Measurements from ENCODE around the gene CLCN5.

CLCN5 gene

GRCh38 chrX:49922291-49923241 is at the start of gene CLCN5:
CLCN5 (plus strand) TSS chrX:49922596; CDS start chrX:49925299, 2,703 bp downstream.
- H3K4me3 ChIP-seq (ENCODE audit: low read depth, low read length): peak within 1 kb of the TSS; percentile 71
- TF ChIP-seq CTCF (IDR thresholded peaks at IDR 0.05; ENCODE audit: low read depth, low read length): no peak

DNA sequence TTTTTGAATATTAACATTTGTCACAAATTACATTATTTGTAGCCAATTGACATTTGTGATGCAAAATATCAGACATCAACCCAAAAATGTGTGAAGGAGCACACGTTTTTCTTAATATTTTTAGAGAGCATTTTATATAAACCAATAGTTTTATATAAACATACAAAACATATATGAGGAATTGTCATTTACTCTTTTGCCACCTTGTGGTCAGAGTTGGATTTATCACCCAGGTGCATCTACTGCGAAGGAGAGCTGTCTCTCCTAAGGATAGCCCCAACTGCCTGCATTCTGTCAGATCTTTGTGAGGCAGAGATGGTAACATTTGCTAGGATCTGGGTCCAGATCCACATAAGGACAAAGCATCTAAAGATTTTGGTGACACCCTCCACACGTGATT is 45.6 kb upstream of the CLCN5 start:
- TF ChIP-seq CTCF (IDR thresholded peaks at IDR 0.05; ENCODE audit: low read depth, low read length): peak; percentile 26; the same call in 1 of the 2 replicates
- H3K4me3 ChIP-seq (ENCODE audit: low read depth, low read length): no peak overlapping the region

DNA sequence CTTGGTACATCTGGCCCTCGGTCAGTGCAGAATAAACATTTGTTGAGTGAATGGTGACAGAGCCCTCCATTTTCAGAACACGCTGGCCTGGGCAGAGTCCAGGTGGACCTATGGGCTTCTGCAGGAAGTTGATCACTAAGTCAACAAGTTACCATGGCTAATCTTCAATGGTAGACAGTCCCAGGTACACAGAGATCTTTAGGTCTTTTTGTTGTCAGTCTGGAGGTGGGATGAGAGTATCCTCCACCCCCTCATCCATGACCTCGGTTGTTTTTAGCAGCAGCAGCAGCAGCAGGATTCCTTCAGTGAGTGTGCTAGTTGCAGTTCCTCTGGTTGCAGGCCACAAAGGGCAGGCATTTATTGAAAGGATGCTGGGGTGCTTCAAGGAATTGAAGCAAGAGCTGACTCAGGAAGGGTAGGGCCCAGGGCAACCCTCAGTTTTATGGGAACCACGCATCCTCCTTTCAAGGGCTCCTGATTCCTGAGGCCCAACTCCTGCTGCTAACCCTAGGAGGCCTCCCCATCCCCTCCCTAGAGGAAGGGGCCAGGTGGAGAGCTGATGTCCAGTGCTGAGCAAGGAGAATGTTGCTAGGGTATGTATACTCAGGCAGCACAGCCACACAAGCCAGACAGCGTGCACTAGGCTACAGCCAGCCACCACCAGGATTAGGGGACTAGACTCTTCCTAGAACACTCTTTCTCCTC is 44.8 kb upstream of the CLCN5 start:
- no peak for TF ChIP-seq CTCF (IDR thresholded peaks at IDR 0.05; ENCODE audit: low read depth, low read length)
- no peak overlapping the region for H3K4me3 ChIP-seq (ENCODE audit: low read depth, low read length)

DNA sequence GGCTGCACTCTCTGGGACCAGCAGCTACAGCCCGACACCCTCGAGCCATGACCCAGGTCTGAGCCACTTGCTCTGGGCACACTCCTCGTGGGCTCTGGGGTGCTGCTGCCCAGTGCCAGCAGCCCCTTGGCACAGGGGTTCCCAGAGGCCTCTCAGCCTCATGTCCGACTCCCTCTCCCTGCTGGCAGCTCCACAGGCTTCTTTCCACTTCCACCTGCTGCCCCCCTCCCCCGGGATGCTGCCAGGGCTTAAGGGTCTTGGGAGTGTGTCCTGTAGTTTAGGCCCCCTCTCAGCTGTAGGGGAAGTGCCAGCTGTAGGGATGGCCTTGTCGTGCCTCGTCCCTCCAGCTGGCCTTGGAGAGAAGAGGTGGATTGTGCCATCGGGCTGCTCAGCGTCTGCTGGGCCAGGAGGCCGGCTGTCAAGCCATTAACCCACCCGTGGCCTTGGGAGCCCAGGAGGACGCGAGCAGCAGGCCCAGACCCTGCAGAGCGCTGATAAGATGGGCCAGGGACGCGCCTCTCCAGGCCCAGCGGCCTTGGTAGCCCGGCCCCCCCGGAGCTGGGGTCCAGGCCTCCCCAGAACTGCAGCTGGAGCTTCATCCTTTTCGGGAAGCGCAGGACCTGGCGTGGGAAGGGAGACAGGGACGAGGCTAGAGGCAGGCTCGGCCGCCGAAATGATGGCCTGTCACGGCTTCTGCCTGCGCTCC is 44.1 kb upstream of the CLCN5 start:
- H3K4me3 ChIP-seq (ENCODE audit: low read depth, low read length): peak overlapping the region; percentile 56

DNA sequence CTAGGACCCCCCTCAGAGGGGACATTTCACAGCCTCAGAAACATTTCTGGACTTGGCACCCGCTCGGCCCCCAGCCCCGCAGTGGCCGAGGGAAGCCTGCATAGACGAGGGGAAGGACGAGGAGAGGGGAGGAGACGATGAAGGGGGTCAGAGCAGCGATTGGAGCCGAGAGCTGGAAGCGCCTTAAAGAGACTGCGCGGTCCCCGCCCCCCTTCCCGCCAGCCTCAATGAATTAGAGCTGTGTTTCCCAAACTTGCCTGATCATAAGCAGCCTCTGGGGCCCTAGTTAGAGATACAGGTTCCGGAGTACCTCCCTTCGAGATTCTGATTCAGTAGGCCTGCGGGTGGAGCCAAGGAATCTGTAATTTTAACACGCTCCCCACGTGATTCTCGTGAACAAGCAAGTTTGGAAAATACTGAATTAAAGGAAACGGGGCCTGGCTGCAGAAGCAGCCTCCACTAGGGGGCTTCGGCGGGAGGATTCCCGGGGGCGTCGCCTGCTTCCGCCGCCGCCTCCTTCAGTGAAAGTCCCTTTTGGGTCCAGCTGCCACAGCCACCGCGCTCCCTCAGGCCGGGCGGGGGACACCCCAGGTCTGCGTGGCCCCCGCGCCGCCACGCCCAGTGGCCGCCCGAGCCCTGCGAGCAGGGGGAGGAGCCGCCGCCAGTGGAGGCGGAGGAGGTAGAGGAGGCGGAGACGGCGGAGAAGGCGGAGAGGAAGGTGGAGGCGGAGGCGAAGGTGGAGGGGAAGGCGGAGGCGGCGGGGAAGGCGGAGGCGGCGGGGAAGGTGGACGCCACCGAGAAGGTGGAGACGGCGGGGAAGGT is 43.4 kb upstream of the CLCN5 start, which contains the start of gene USP27X:
Gene USP27X, plus strand, starts transcription at position 651 of the 822 bp plus-strand sequence. CDS start 824 bp downstream, outside the sequence.
- TF ChIP-seq CTCF (IDR thresholded peaks at IDR 0.05; ENCODE audit: low read depth, low read length): peak; percentile 43

More for the DNA sequence above, 44.1 kb upstream of the CLCN5 start:
- TF ChIP-seq CTCF (IDR thresholded peaks at IDR 0.05; ENCODE audit: low read depth, low read length): no peak

GRCh38 chrX:49879656-49880277 is 42.6 kb upstream of the CLCN5 start:
- H3K4me3 ChIP-seq (ENCODE audit: low read depth, low read length): peak overlapping the region; percentile 56
- no peak for TF ChIP-seq CTCF (IDR thresholded peaks at IDR 0.05; ENCODE audit: low read depth, low read length)

More for the DNA sequence above, 43.4 kb upstream of the CLCN5 start, which contains the start of gene USP27X:
- H3K4me3 ChIP-seq (ENCODE audit: low read depth, low read length): peak within 1 kb of the TSS; percentile 56
